GM19397 (cell line): ENCODE data around the gene ARHGAP5.
"Not testable (repeated sequence)": the region's sequence is repeated elsewhere in the genome, so short reads cannot be mapped to it uniquely, and the experiment has no call there.

Source experiments
- ATAC-seq: cut with Tn5 transposase; IDR thresholded peaks from one replicate; pipeline ENCODE4 v1.9.1; 2021; ENCODE audit warnings: mild to moderate bottlenecking, moderate library complexity; ENCODE audit not compliant: unreplicated experiment

Gene ARHGAP5

DNA sequence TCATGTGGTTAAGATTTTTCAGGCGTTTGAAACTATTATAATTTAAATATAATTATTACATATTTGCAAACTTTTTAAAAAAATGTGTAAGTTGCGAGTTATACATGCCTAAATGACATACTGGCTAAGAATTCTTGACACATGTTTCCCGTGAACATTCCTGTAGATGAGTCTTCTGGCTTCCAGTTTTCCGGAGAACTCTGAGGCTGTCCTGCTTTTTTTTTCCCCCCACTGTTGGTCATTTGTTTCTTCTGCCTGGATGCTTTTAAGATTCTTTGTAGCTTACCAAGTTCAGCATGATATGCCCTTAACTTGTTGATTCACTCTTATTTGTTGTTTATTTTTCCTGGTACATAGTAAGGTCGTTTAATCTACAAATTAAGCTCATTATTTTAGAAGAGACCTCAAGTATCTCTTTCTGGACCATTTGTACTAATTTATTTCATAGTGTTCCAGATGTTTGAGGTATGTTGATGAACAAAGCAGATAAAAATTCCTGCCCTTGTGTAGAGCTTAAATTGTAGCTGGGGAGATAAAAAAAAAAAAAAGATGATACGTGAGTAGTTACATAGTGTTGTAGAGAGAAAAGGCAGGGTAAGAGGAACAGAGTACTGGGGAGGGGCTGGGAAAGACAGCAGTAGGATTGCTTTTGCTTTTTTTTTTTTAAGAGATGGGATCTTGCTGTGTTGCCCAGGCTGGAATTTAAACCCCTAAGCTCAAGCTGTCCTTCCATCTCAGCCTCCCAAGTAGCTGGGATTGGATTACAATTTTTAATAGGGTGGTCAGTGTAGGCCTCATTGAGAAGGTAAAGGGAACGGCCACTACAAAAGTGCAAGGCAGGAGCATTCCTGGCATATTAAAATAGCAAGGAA lies 32.8 kb downstream of the ARHGAP5 start:
- ATAC-seq: no peak

- ATAC-seq: no peak
Measured at GRCh38 chr14:32110548-32110896, 33.4 kb downstream of the ARHGAP5 start.

GRCh38 chr14:32121536-32121935 lies 44.4 kb downstream of the ARHGAP5 start:
- no peak for ATAC-seq

DNA sequence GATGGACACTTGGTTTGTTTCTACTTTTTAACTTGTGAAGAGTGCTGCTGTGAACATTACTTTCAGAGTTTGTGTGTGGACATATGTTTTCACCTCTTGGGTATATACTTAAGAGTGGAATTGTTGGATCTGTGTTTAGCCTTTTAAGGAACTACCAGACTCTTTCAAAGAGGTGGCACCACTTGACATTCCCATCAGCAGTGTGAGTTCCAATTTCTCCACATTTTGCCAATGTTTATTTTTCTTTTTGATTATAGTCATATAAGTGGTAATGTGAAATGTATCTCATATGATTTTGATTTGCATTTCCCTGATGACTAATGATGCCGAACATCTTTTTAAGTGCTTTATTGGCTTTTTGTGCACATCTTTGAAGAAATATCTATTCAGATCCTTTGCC lies 44.8 kb downstream of the ARHGAP5 start:
- ATAC-seq: no peak

DNA sequence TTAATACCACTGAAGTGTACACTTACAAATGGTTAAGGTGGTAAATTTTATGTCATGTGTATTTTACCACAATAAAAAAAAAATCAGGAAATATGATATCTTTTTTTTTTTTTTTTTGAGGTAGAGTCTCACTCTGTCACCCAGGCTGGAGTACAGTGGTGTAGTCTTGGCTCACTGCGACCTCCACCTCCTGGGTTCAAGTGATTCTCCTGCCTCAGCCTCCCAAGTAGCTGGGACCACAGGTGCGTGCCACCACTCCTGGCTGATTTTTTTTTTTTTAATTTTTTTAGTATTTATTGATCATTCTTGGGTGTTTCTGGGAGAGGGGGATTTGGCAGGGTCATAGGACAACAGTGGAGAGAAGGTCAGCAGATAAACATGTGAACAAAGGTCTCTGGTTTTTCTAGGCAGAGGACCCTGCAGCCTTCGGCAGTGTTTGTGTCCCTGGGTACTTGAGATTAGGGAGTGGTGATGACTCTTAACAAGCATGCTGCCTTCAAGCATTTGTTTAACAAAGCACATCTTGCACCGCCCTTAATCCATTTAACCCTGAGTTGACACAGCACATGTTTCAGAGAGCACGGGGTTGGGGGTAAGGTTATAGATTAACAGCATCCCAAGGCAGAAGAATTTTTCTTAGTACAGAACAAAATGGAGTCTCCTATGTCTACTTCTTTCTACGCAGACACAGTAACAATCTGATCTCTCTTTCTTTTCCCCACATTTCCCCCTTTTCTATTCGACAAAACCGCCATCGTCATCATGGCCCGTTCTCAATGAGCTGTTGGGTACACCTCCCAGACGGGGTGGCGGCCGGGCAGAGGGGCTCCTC lies 50.0 kb downstream of the ARHGAP5 start:
- not testable (repeated sequence) for ATAC-seq

- ATAC-seq: not testable (repeated sequence)
Measured at GRCh38 chr14:32127731-32128654, 50.9 kb downstream of the ARHGAP5 start.

DNA sequence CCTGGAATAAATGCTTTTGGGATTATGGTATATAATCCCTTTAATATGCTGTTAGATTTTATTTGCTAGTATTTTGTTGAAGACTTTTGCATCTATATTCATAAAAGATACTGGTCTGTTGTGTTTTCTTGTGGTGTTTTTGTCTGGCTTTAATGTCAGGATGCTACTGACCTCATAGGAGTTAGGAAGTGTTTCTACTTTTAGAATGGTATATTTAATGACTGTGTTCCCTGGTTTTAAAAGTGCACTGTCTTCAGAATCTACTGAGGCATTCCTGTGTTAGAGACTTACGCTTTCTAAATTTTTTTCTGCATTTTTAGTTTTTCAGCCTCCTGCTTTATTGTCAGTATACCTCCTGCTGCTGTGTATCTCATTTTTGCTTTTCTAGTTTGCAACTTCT lies 51.6 kb downstream of the ARHGAP5 start:
- ATAC-seq: no peak

GRCh38 chr14:32129124-32129523 lies 52.0 kb downstream of the ARHGAP5 start:
- no peak for ATAC-seq

DNA sequence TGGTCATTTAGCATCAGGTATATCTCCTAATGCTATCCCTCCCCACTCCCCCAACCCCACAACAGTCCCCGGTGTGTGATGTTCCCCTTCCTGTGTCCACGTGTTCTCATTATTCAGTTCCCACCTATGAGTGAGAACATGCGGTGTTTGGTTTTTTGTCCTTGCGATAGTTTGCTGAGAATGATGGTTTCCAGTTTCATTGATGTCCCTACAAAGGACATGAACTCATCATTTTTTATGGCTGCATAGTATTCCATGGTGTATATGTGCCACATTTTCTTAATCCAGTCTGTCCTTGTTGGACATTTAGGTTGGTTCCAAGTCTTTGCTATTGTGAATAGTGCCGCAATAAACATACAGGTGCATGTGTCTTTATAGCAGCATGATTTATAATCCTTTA lies 54.6 kb downstream of the ARHGAP5 start:
- not testable (repeated sequence) for ATAC-seq

- no peak for ATAC-seq
Measured at GRCh38 chr14:32134448-32135097, 57.5 kb downstream of the ARHGAP5 start.

DNA sequence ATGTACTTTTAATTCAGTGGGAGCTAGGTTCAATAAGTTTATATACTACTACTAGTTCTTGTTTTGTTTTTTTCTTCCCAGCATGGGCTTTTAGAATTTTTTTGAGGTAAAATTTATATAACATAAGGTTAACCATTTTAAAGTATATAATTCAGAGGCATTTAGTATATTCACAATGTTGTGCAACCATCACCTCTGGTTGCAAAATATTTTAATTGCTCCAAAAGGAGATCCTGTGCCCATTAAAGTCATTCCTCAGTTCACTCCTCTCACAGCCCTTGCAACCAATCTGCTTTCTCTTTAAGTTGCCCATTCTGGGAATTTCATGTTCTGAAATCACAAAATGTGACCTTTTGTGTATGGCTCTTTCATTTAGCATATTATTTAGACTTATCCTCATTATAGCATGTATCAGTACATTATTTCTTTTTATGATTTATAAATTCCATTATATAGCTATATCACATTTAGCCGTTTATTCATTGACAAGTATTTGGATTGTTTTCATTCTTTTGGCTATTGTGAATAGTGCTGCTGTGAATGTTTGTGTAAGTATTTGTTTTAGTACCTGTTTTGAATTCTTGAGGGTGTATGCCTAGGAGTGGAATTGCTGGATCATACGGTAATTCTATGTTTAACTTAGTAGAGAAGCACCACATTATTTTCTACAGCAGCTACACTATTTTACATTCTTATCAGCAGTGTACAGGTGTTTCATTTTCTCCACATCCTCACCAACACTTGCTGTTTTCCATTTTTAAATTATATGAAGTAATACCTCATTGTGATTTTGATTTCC lies 59.1 kb downstream of the ARHGAP5 start:
- no peak for ATAC-seq

GRCh38 chr14:32137313-32137712 lies 60.2 kb downstream of the ARHGAP5 start:
- ATAC-seq: no peak

DNA sequence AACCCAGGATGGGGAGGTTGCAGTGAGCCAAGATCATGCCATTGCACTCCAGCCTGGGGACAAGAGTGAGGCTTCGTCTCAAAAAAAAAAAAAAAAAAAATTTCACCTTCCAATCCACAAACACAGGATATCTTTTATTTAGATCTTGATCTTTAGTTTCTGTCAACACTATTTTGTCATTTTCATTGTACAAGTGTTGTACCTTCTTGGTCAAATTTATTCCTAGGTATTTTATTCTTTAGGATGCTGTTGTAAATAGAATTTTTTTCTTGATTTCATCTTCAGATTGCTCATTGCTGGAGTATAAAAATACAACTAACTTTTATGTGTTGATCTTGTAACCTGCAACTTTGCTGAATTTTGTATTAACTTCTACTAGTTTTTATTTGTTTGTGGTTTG lies 60.8 kb downstream of the ARHGAP5 start:
- no peak for ATAC-seq

GRCh38 chr14:32142341-32142740 lies 65.2 kb downstream of the ARHGAP5 start:
- ATAC-seq: no peak

DNA sequence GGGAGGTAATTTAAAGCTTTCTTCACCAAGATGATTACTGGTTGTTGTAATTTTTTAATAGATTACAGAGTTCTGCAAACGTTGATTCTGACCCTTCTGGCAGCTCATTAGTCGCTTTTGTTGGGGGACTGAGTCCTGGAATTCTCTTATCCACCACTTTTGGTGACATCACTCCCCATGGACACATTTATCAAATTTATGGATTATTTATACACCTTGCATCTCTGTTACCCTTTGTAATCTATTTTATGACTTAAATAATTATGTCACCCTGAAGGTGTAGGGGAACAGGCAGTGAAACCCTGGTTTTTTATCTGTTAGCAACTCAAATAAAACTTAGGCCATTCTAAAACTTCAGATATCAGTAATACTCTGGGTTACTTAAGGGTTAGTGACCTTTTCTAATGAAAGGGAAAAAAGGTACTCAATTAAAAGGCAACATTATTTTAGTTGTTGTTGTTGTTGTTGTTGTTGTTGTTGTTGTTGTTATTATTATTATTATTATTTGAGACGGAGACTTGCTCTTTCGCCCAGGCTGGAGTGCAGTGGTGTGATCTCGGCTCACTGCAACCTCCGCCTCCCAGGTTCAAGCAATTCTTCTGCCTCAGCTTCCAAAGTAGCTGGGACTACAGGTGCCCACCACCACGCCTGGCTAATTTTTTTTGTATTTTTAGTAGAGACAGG lies 65.8 kb downstream of the ARHGAP5 start:
- ATAC-seq: no peak

DNA sequence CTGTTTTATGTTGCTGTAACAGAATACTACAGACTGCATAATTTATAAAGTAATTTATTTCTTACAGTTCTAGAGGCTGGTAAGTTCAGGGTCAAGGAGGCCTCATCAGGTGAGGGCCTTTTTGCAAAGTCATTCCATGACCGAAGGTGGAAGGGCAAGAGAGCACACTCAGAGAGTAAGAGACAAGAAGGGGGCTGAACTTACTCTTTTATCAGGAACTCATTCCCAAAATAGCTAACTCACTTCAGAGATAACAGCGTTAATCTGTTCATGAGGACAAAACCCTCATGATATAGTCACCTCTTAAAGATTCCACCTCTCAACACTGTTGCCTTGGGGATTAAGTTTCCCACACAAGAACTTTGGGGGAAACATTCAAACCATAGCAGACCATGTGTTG lies 73.3 kb downstream of the ARHGAP5 start:
- no peak for ATAC-seq

- ATAC-seq: no peak
Measured at GRCh38 chr14:32166029-32166428, 88.9 kb downstream of the ARHGAP5 start.

- ATAC-seq: no peak
Measured at GRCh38 chr14:32166924-32167323, 89.8 kb downstream of the ARHGAP5 start.

GRCh38 chr14:32167907-32168306 lies 90.8 kb downstream of the ARHGAP5 start:
- ATAC-seq: no peak
